Epithelial cell of prostate (primary cell): ENCODE measurements around the gene CCNI2.

Experiments
- DNase-seq: peaks from one replicate; pipeline ENCODE4 v3.0.0-alpha.2; 2011; ENCODE audit warnings: low read depth, low spot score
- H3K27ac ChIP-seq: fragments of 450-650 bp; 2 replicates; pipeline ENCODE4 v1.5.1; 2017; ENCODE audit warnings: mild to moderate bottlenecking

Gene CCNI2

DNA sequence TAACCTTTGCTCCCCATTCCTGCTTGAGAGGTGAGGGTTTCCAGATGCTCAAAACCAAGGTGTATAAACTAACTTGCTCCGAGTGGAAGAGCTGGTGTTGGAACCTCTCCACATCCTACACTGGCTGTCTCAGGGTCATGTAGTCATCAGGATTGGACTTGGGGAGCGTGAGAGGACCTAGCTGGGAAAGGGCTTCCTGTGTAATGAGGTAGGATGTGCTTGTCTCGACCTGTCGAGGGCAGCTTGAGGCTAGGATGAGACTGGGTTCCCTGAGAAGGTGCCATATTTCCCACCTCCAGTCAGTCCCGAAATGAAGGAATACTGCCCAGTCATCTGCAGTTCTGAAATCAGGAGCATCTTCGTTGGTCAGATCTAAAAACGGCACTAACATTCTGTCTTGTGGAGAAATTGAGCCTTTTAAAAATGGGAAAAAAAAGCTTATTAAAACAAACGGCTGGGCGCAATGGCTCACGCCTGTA is 1.3 kb downstream of the CCNI2 start:
- no peak overlapping the region for H3K27ac ChIP-seq
- no peak for DNase-seq

DNA sequence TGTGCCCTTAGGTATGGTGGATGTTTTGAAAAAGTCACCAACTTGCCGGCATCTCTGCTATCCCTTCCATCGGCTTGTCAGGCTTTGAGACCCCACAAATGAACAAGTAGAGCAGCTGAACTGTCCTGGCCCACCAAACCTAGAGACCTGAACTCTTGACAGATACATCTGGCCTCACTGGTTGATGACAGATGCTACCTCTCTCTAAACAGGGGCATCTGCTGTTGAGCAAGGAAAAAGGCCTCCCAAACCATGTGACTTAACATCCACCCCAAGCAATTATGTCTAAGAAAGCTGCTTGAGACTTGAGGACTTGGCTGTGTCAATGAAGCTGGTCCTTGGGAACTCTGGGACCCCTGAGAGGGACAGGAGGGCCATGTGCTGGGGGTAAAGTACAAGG is 2.3 kb downstream of the CCNI2 start:
- DNase-seq, result no peak
- H3K27ac ChIP-seq, result no peak overlapping the region

DNA sequence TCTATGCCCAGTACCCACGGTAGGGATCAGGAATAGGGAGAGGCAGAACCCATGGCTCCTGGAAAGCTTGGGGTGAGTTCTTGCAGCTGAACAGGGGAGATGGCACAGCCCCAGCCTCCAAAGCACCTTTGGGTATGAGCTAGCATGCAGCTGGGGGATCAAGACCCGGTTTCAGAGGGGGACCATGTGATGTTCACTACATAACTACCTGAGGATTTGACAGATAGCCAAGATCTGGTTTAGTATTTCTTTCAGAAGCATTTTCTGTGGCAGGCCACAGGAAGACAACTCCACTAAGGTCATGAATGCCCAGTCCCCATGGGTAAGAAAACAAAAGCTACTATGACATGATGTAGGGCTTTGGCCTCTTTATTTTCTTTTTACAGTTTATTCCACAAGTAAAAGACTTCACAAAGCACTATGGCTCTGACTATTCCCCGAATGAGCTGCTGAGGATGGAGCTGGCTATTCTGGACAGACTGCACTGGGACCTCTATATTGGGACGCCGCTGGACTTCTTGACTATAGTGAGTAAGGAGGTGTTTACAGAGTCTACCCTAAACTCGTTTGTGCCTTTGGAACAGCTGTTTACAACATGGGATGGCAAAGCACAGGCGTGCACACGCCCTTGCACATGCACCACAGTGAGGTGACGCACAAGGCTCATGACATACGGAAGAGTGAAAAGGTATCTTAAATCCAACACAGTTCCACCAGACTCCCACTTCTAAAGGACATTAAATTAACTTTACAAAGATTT is 3.4 kb downstream of the CCNI2 start:
- no peak overlapping the region for H3K27ac ChIP-seq
- no peak for DNase-seq

DNA sequence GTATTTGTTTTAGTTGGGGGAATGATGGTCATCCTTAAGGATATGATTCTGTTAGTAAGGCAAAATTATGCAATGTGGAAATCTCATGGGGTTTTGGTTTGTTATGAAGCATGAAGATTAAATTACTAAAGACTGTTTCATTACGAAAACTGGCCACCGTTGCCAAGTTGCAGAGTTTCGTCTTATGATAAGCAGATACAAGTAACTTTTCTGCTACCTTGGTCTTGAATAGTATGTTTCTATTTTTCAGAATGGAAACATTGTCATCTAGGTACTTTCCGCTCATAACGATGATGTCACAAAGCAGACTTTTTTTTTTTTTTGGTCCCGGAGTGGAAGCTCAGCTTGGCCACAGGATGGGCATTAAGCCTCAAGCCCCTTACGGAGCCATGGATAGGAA is 4.2 kb downstream of the CCNI2 start:
- DNase-seq, result no peak
- no peak overlapping the region for H3K27ac ChIP-seq

DNA sequence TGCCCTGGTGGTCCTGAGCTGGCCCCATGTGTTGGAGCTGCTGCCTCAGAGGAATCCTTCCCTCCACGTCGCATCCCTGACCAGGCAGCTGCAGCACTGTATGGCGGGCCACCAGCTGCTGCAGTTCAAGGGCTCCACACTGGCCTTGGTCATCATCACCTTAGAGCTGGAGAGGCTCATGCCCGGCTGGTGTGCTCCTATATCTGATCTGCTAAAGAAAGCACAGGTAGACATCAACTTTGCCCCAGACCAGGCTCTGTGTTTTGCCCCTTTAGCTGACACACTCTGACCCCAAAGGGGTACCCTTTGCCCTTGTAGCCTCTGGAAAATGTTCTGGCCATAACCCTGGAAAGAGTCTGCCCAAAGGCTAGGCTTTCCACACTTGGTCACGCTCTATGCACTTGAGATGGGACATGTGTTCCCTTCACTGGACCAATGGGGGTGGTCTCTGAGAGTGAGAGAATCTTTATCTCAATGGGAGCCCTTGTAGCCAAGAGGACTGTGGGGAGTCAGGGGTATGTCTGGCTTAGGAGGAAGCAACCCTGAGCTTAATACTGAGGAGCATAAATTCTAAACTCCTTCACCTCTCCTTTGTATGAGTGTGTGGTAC is 4.8 kb downstream of the CCNI2 start:
- DNase-seq, result no peak
- H3K27ac ChIP-seq, result no peak overlapping the region

DNA sequence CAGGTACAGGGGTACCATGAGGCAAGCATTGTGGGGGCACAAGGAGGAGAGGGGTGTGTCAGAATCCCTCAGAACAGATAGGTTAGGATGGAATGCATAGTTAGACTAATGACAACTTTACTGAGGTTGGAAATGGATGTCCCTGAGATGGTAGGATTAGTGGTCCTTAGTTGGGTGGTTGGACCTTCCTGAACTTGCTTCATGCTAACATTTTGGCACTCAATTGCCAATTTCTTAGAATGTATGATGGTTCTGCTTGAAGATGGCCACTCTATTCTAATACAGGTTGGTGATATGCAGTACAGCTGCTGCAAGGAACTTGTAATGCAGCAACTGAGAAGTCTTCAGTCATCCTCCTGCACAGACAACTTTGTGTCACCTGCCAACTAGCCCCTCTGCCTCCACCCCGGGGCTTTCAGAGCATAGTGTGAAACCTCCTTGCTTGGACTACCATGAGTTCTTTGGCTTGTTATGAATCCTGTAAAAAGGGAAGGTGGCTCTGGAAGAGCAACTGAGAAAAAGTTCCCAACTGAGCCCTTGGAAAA is 5.4 kb downstream of the CCNI2 start:
- no peak for DNase-seq
- no peak overlapping the region for H3K27ac ChIP-seq

DNA sequence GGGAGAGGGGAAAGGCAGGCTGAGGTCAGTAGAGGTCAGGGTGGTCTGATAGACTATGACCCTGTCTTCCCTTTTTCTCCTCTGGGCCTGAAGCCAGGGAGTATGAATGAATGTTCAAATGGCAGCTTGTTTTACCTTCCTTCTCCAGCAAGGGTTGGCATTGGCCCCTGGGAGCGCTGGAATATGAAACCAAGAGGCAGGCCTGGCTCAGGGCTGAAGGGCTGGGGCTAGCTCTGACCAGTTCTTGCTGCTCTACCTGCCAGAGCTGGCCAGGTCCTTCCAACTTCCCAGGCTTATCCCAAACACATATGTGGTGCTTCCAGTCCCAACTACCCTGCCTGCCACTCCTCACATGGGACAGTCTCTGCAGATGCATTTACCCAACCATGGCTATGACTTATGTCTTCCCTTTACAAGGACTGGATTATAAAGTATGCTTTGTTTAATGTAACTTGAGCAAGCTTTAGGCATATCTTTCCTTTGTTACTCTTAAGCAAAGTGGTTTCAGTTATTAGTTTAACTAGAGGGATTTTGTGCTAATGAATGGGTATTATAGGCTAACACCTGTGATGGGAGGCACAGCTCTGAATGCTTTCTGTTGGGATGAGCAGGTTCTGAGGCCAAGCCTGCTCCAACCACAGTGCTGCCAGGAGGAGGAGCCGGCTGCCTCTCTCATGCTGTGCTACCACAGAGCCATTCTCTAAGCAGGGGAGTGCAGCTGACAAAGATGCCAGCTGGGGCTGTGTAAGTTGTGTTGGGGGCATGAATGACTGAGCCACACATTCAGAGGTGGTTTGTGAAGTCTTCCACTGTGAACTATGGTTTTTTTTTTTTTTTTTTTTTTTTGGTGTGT is 6.1 kb downstream of the CCNI2 start:
- DNase-seq, result no peak
- no peak overlapping the region for H3K27ac ChIP-seq

DNA sequence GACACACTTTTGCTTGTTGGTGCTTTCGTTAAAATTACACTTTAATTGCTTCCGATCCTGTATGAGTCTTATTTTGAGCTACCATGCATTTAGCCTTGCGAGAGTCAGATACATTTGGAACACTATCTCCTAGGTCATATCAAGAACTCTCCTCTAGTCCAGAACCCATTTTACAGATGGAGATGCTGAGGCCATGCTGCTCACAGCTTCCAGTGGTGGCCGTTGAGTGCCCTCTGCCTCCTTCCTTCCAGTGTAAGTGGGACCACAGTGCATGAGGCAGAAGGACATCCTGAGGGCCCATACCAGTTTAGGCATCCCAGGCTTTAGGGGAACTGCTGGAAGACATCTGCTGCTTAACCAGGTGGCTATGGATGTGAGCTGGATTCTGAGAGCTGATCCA is 6.9 kb downstream of the CCNI2 start:
- no peak overlapping the region for H3K27ac ChIP-seq

DNA sequence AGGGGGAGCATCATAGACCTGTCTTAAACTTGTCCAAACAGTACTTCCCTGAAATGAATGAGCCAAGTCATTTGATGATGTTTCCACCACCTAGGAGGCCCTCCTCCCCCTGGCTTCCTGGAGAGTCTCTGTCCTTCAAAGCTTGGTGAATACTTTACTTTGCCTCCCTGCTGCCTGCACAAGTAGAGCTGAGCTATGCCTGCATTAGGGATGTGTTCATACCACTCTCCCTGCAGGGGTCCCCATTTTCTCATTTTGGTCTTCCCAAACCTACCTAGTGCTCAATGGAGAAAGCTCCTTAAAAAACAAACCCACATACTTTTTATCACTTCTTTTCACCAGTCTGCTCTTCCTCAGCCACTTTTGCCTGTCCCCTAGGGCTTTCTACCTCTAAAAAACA is 7.7 kb downstream of the CCNI2 start:
- no peak overlapping the region for H3K27ac ChIP-seq
- DNase-seq, result no peak

More for the DNA sequence above, 6.9 kb downstream of the CCNI2 start:
- DNase-seq, result no peak

DNA sequence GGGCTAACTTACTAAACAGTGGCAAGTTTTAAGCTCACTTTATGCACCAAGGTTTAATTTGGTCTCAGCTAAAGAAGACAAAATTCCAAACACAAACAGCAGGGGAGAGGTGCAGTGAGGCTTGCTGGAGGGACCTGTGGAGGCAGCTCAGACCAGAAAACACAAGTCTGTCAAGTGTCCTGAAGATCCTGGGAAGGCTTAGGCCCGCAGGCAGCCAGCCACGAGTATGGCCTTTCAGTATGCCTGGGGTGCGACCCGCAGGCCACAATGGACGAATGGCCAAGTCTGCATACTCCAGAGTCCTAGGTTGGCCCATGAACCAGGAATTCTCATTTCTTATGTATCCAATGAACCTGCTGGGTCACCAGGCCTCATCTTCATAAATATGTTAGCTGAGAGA is 9.3 kb downstream of the CCNI2 start:
- no peak overlapping the region for H3K27ac ChIP-seq
- DNase-seq, result no peak

DNA sequence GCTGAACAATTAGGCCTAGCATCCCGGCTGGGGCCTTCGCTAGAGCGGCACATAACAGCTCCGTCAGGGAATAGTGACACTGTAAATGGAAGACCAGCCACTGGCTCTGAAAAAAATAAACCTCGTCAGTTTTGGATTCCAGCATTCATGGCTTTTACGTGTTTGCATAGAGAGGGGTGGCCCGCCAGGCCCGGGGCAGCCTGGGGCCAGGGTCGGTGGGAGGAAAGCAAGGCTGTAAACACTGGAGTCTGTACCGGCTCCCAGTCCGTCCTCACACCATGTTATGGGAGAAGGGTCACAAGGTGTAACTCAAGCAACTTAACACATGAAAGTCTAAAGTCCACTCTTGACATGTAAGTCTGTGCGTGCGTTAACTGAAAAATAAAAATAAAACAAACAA is 11.2 kb downstream of the CCNI2 start:
- no peak for DNase-seq
- no peak overlapping the region for H3K27ac ChIP-seq

DNA sequence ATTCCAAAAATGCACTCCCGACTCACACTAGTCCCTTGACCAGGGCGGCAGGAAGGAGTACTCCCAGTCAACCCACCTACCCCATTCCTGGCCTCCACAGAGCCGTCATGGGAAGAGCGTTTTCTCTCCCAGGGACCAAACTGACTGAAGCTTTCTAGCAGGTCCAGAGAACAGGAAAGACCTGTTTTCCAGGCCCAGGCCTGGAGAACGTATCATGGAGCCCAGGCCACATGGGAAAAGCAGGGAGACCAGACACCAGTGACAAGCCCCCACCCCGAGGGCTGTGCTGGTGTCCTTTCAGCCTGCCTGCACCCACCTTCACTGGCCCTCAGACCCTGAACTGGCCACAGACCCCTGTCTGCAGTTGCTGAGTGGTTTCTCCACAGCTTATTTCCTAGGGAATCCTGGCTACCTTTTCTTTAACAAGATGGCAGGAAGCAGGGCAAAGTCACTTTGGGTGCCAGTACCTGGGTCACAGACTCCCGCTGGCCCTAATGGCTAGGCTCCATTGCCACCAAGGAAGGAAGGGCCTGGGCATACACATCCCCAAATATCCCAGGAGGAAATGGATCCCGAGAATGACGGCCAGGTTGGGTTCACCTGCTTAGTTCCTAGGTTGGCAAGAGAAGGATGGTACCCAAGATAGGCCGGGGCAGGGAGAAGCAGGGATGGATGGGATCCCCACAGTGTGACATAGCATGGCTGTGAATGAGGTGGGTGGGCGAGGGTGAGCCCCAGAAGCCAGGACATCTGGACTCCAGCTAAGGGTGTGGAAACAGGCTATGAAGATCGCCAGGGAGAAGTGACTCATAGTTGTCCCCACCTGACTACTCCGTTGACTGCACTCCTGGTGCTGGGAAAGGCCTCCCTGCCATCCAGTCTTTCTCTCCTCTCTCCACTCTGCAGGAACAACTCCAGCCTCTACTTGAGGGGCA is 12.2 kb downstream of the CCNI2 start:
- no peak for DNase-seq
- H3K27ac ChIP-seq, result no peak overlapping the region

DNA sequence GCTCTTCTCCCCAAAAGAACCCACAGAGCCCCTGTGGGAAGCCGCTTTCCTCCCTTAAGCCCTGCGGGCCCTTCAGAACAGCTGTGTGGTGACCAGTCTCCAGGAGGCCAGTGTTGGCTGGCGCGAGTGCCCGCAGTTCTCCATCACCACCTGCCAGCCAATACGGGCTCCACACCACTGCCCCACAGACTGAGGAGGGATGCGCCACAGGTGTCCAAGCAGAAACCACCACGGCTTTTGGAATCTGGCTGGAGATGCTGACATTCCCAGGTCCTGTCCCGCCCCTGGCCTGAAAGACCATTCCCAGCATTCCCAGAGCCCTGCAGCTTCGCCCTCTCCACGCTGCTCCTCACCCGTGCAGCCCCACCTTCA is 12.8 kb downstream of the CCNI2 start:
- DNase-seq, result no peak
- no peak overlapping the region for H3K27ac ChIP-seq

DNA sequence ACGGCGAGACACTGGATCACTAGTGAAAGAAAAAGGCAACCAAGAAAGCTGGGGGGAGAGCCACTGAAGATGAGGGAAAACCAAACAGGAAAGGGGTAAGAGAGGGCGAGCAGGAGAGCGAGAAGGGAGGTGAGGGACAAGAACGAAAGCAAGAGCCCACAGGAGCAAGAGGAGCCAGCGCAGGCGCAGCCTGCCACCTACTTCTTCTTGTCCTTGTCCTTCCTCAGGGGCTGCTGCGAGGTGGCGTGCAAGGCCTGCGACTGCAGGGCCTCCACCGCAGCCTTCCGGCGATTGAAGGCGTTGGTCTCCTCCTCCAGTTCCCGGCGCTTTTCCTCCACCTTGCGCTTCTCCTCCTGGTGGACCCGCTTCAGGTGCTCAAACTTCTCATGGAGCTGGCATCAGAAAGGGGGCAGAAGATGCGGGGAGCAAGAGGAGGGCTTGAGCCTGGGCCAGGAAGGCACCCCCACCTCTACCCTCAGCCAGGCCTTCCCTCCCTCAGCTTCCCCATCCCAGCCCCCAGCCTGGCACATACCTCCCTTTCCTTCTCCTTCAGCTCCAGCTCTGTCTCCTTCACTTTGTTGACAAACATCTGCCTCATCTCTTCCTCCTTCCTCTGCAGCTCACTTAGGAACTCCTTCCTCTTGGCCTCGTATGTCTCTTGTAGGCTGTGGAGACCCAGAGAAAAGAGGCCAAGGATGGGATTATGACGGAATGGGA is 13.5 kb downstream of the CCNI2 start:
- no peak for DNase-seq
- no peak overlapping the region for H3K27ac ChIP-seq

DNA sequence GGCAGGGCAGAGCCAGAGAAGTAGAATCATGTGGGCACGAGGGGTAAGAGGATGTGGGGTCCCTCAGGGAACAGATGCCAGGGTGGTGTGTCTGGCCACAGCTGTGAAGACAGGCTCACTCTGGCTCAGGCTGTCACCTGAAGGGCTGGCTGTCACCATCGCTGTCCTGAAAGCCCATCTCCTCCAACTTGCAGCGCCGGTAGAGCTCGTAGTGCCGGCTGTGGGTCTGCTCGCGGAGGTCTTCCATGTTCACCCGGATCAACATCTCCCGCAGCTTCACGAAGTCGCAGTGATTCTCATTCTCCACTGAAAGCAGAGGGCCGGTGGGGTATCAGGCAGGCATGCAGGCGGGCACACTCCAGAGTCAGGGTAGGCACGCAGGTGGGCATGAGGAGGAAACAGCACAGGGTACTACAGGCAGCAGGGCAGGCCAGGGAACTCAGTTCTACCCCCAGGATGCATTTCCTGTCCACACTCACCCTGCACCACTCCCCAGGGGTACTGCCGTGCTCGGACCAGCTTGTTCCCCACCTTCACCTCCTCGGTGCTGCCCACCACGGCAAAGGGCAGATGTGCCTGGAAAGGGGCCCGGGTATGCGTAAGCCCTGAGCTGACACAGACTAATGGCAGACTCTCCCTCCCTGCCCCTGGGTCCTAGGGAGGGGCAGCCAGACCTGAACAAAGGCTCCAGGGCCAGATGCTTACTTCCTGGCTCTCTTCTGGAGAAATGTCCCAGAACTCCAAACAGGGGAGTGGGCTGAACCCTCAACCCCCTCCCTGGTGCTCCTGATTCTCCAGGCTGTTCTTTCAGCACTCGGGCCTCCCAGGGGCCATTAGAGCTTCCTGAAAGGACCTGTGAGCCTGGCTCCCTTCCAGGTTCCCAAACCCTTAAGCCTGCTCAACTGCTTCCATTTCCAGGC is 14.4 kb downstream of the CCNI2 start:
- no peak for DNase-seq
- H3K27ac ChIP-seq, result no peak overlapping the region

DNA sequence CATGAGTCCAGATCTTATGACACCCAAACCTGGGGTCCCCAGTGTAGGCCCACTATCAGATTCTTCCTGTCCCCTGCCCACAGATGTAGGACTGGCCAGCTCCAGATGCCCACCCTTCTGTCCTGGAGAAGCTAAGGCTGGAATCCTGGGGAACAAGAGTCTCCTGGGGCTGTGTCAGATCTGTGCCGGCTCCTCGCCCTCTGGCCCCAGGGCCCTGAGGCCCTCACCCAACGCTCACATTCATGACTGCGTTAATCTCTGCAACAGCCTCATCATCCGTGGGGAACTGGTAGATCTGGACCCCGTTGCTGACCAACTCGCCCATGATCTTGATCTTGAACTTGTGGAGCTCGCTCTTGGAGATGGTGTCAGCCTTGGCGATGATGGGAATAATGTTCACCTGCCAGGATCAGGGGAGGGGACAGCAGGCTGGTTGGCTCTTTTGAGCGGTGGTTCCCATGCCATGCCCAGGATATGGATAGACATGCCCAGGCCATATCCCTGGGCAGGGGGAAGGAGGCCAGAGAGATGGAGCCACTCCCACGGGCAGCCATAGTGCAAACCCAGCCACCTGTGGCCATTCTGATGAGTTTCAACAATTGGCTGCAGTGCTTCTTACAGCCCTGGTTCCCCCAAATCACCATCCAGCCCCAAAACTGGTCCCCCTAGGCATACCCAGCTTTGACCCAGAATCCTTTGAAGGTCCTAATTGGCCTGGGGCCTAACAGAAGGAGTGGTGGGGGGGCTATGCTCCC is 15.2 kb downstream of the CCNI2 start:
- DNase-seq, result no peak
- no peak overlapping the region for H3K27ac ChIP-seq

DNA sequence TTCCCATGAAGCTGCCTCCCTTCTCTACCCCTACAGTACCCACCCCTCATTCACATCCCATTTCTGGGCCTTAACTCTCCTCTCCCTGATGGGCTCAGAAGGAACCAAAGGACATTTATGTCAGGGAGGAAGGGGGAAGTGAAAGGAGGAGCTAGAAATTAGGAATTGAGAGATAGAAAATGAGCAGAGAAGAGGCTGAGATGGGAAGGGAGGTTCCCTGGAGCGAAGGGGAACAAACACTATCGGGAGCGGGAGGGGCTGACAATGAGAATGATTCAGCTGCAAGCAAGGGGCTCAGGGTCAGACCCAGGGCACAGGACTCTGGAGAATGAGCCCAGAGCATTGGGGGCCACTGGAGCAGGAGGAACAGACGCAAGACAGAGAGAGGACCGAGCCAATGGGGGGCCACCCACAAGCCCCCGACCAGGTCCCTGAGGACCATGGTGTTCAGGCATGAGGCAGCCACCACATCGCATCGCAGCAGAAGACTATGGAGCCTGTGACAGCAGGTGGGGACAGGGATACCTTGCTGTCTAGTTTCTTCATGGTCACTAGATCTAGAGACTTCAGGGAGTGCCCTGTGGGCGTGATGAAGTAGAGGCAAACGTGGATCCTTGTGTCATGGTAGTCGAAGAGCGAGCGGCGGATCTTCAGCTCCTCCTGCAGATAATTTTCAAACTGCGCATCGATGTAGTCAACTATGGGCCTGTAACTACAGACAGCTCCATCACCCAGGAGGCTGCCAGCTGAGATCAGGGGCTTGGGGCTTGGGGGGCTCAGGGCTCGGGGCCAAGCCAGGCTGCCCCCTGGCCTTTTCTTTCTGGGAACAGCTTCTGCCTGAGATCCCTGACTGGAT is 16.2 kb downstream of the CCNI2 start:
- no peak for DNase-seq
- no peak overlapping the region for H3K27ac ChIP-seq
